ENCODE data around the gene PBRM1.
"Not testable (repeated sequence)": the region's sequence is repeated elsewhere in the genome, so short reads cannot be mapped to it uniquely, and the experiment has no call there.

Gene PBRM1

GRCh38 chr3:52536369-52537164 is 149.1 kb downstream of the PBRM1 start, which contains the start of gene UQCC5:
TSS of gene UQCC5 (plus strand) at chr3:52536605. CDS start at chr3:52536756, 151 bp downstream.
- peak; percentile 97 for DNase-seq (ENCODE audit: low spot score)

GRCh38 chr3:52536112-52536368 is 149.7 kb downstream of the PBRM1 start:
- DNase-seq (ENCODE audit: low spot score) = no peak

- DNase-seq (ENCODE audit: low spot score) = no peak
Measured at GRCh38 chr3:52535411-52536111, 150.2 kb downstream of the PBRM1 start.

GRCh38 chr3:52534281-52535183 is 151.2 kb downstream of the PBRM1 start:
- peak; percentile 82 for DNase-seq (ENCODE audit: low spot score)

GRCh38 chr3:52533623-52534280 is 152.0 kb downstream of the PBRM1 start, which contains the start of gene NT5DC2:
TSS of gene NT5DC2 (minus strand) at chr3:52533857. CDS start at chr3:52533737, 120 bp downstream.
- peak; percentile 72 for DNase-seq (ENCODE audit: low spot score)

GRCh38 chr3:52532838-52533622 is 152.7 kb downstream of the PBRM1 start:
- no peak for DNase-seq (ENCODE audit: low spot score)

- DNase-seq (ENCODE audit: low spot score) = no peak
Measured at GRCh38 chr3:52532517-52532837, 153.2 kb downstream of the PBRM1 start.

GRCh38 chr3:52531860-52532516 is 153.7 kb downstream of the PBRM1 start:
- DNase-seq (ENCODE audit: low spot score) = no peak

- DNase-seq (ENCODE audit: low spot score) = no peak
Measured at GRCh38 chr3:52530918-52531826, 154.5 kb downstream of the PBRM1 start.

- peak; percentile 90 for DNase-seq (ENCODE audit: low spot score)
Measured at GRCh38 chr3:52529376-52530333, 156.1 kb downstream of the PBRM1 start.

- DNase-seq (ENCODE audit: low spot score) = no peak
Measured at GRCh38 chr3:52528586-52529375, 156.9 kb downstream of the PBRM1 start.

- no peak for DNase-seq (ENCODE audit: low spot score)
Measured at GRCh38 chr3:52527732-52528585, 157.8 kb downstream of the PBRM1 start.

- no peak for DNase-seq (ENCODE audit: low spot score)
Measured at GRCh38 chr3:52527039-52527731, 158.5 kb downstream of the PBRM1 start.

GRCh38 chr3:52526671-52527038 is 159.1 kb downstream of the PBRM1 start:
- DNase-seq (ENCODE audit: low spot score) = not testable (repeated sequence)

GRCh38 chr3:52525680-52526561 is 159.8 kb downstream of the PBRM1 start:
- no peak for DNase-seq (ENCODE audit: low spot score)

Data from SK-N-DZ (cell line).